ENCODE results near the gene CAMKMT.
"Not testable (repeated sequence)": the region's sequence is repeated elsewhere in the genome, so short reads cannot be mapped to it uniquely, and the experiment has no call there.

The CAMKMT gene

GRCh38 chr2:44579837-44580230 is 218.1 kb downstream of the CAMKMT start:
- POLR2A ChIA-PET (ENCODE audit: low non-redundant PET), result no interaction called here
- no peak for DNase-seq (ENCODE audit: low spot score)
- no peak overlapping the region for H3K27ac ChIP-seq
- TF ChIP-seq CTCF (conservative IDR thresholded peaks at IDR 0.05; ENCODE audit: low read depth), result no peak
- CTCF ChIA-PET, result interaction anchor here (0.6 kb wide), 1 partner anchor 877 kb away, joined by 3 read pairs; no protein-coding TSS in a partner anchor

- no peak for DNase-seq (ENCODE audit: low spot score)
- TF ChIP-seq CTCF (conservative IDR thresholded peaks at IDR 0.05; ENCODE audit: low read depth), result no peak
- H3K27ac ChIP-seq, result no peak overlapping the region
- POLR2A ChIA-PET (ENCODE audit: low non-redundant PET), result no interaction called here
- CTCF ChIA-PET, result interaction anchor here (0.6 to 1.3 kb wide), 2 partner anchors 13 to 111 kb away, joined by 3 read pairs; no protein-coding TSS in a partner anchor
Observed at GRCh38 chr2:44580875-44581515, 219.2 kb downstream of the CAMKMT start.

- no peak overlapping the region for H3K27ac ChIP-seq
- ChIA-PET POLR2A (ENCODE audit: low non-redundant PET) (no interaction called here), CTCF (no interaction called here)
- peak; percentile 26 for DNase-seq (ENCODE audit: low spot score)
- TF ChIP-seq CTCF (conservative IDR thresholded peaks at IDR 0.05; ENCODE audit: low read depth), result no peak
Observed at GRCh38 chr2:44582363-44583008, 220.7 kb downstream of the CAMKMT start.

DNA sequence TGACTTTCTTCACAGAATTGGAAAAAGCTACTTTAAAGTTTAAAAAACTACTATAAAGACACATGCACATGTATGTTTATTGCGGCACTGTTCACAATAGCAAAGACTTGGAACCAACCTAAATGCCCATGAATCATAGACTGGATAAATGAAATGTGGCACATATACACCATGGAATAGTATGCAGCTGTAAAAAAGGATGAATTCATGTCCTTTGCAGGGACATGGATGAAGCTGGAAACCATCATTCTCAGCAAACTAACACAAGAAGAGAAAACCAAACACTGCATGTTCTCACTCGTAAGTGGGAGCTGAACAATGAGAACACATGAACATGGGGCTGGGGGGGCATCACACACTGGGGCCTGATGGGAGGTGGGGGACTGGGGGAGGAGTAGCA is 233.9 kb downstream of the CAMKMT start:
- CTCF ChIA-PET; POLR2A ChIA-PET (ENCODE audit: low non-redundant PET); DNase-seq (ENCODE audit: low spot score); H3K27ac ChIP-seq: not testable (repeated sequence)

DNA sequence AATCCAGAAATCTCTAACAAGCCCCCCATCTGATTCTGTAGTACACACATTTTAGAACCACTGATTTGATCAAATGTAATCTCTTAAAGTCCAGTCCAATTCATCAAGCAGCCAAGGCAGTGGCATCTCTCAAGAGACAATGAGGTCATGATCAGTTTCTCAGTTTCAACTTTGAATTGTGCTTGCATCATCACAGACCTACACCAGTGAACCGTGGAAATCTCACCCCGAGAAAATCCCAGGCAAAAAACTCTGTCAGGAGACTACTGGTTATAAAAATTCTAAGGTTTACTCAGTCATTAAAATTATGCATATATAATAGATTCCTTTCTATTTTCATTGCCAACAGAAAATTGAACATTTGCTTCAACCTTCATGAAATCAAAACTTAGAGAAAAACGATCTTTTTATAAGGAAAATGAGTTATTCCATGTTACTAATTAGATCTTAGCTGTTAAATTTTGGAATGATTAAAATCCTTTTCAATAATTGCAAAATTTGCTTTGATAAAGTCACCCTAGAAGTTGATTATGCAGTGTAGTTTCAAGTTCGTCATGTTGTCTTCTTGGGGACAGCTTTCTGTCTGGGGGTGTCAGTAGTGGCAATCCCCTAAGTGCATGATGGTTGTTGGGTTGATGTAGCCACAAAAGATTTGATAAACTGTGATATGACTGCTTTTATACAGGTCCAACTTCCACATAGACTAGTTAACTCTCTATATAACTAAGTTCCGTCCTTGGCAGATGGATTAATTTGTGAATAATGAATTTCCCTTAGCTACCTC is 235.0 kb downstream of the CAMKMT start:
- no peak for DNase-seq (ENCODE audit: low spot score)

GRCh38 chr2:44598330-44599119 is 236.8 kb downstream of the CAMKMT start:
- no peak for DNase-seq (ENCODE audit: low spot score)
- ChIA-PET POLR2A (ENCODE audit: low non-redundant PET) (no interaction called here), CTCF (interaction anchor here (0.6 to 1.3 kb wide), 2 partner anchors 119 to 339 kb away, joined by 3 to 6 read pairs; no protein-coding TSS in a partner anchor)
- no peak overlapping the region for H3K27ac ChIP-seq
- TF ChIP-seq CTCF (conservative IDR thresholded peaks at IDR 0.05; ENCODE audit: low read depth), result no peak

More for the DNA sequence above, 235.0 kb downstream of the CAMKMT start:
- TF ChIP-seq CTCF (conservative IDR thresholded peaks at IDR 0.05; ENCODE audit: low read depth), result no peak
- no peak overlapping the region for H3K27ac ChIP-seq
- ChIA-PET POLR2A (ENCODE audit: low non-redundant PET) (no interaction called here), CTCF (no interaction called here)

Measured in RWPE1 (cell line).